Fibroblast of lung (primary cell): ENCODE measurements around the gene NPR2. TPM values are rescaled to one million over a fixed set of nuclear protein-coding genes. Genes with fewer than 3 reads are reported as not detected.

Experiments
- DNase-seq, 2 donors: peaks; one replicate each; pipeline versions ENCODE4 v3.0.0 to v3.0.0-alpha.2; 2010; ENCODE audit warnings: low read depth in 2 of 2
- H2AFZ ChIP-seq: 2 replicates; pipeline ENCODE4 v1.5.1; 2012; ENCODE audit warnings: low read length, control low read depth, inconsistent platforms
- H3K27ac ChIP-seq: 2 replicates; pipeline ENCODE4 v1.5.1; 2011; ENCODE audit warnings: low read length, control low read depth; ENCODE audit not compliant: insufficient read depth
- H3K27me3 ChIP-seq: 2 replicates; pipeline ENCODE4 v1.5.1; 2011; ENCODE audit warnings: mild to moderate bottlenecking, low read length; ENCODE audit not compliant: control insufficient read depth, insufficient read depth
- H3K36me3 ChIP-seq: 2 replicates; pipeline ENCODE4 v1.5.1; 2011; ENCODE audit warnings: low read length; ENCODE audit not compliant: control insufficient read depth, insufficient read depth
- H3K4me1 ChIP-seq: 2 replicates; pipeline ENCODE4 v1.5.1; 2011; ENCODE audit warnings: low read length; ENCODE audit not compliant: control insufficient read depth, insufficient read depth; ENCODE audit errors: extremely low read depth
- H3K4me2 ChIP-seq: 2 replicates; pipeline ENCODE4 v1.5.1; 2011; ENCODE audit warnings: low read length, control low read depth; ENCODE audit not compliant: insufficient read depth; ENCODE audit errors: extremely low read depth
- H3K4me3 ChIP-seq, 4 experiments: fragments of 200-600 bp in 1 of 4; sonication (generic) in 1 of 4; replicated peaks in 1 of 4; 2 replicates each; pipeline ENCODE4 v1.5.1; 2011 to 2016; ENCODE audit warnings: low read length in 4 of 4, low read depth in 3 of 4, mild to moderate bottlenecking in 3 of 4, control low read depth in 2 of 4, inconsistent platforms in 1 of 4, mixed read lengths in 1 of 4; ENCODE audit not compliant: insufficient read depth in 1 of 4; ENCODE audit errors: control extremely low read depth in 1 of 4
- H3K79me2 ChIP-seq: 2 replicates; pipeline ENCODE4 v1.5.1; 2012; ENCODE audit warnings: mild to moderate bottlenecking, low read length, inconsistent platforms; ENCODE audit not compliant: control insufficient read depth, insufficient read depth
- H3K9ac ChIP-seq: 2 replicates; pipeline ENCODE4 v1.5.1; 2011; ENCODE audit warnings: mild to moderate bottlenecking, low read length, control low read depth; ENCODE audit not compliant: insufficient read depth
- H3K9me3 ChIP-seq: 2 replicates; pipeline ENCODE4 v1.5.1; 2012; ENCODE audit warnings: low read depth, low read length; ENCODE audit not compliant: control insufficient read depth, insufficient read depth
- H4K20me1 ChIP-seq: 2 replicates; pipeline ENCODE4 v1.5.1; 2011; ENCODE audit warnings: low read length; ENCODE audit not compliant: control insufficient read depth, insufficient read depth; ENCODE audit errors: extremely low read depth
- CTCF ChIP-seq, 2 donors: IDR thresholded peaks in 1 of 2; conservative IDR thresholded peaks in 1 of 2; 1 replicate in 1 of 2; 2 replicates in 1 of 2; pipeline ENCODE4 v1.5.1; 2011 to 2012; ENCODE audit warnings: low read length in 2 of 2, control low read depth in 1 of 2, inconsistent platforms in 1 of 2, low read depth in 1 of 2, mild to moderate bottlenecking in 1 of 2
- EZH2 ChIP-seq: IDR thresholded peaks from 2 replicates; pipeline ENCODE4 v1.5.1; 2012; ENCODE audit warnings: low read length, control low read depth, mild to moderate bottlenecking; ENCODE audit errors: missing control alignments
- polyA plus RNA-seq, 2 donors: library from polyadenylated mRNA; depleted of rRNA in 1 of 2; stranded (reverse) in 1 of 2; unstranded in 1 of 2; fragments of >200 nt; gene quantifications; 2 replicates each; pipeline ENCODE4 v1.2.1, GENCODE V29; 2011 to 2012; ENCODE audit warnings: missing spikeins in 1 of 2
- total RNA-seq: library from RNA; depleted of rRNA; stranded (reverse); fragments of >200 nt; gene quantifications from 2 replicates; pipeline ENCODE4 v1.2.1, GENCODE V29; 2014

Gene NPR2
- total and polyA plus RNA-seq, 2 donors (not counting 1 experiment from before 2014, with no cell fraction given) = 26.3 to 47.4 TPM

GRCh38 chr9:35792826-35793225 is 1.4 kb downstream of the NPR2 start:
- no peak overlapping the region for H3K27ac ChIP-seq
- H3K79me2 ChIP-seq = peaks cover 4% of the 10 kb centered on the region
- H2AFZ ChIP-seq = no peak overlapping the region
- DNase-seq = no peak
- peaks cover 14% of the 10 kb centered on the region for H3K4me1 ChIP-seq
- H3K27me3 ChIP-seq = no peaks in the 10 kb centered on the region
- H3K9ac ChIP-seq = no peak overlapping the region
- peak overlapping the region; percentile 22 to 65 (median 42) for H3K4me3 ChIP-seq
- H3K36me3 ChIP-seq = no peaks in the 10 kb centered on the region
- TF ChIP-seq CTCF (conservative IDR thresholded peaks at IDR 0.05 in 1 of 2, IDR thresholded peaks at IDR 0.05 in 1 of 2; ENCODE audit: low read depth in 1 of 2, low read length in 2 of 2) (no peak), EZH2 (no peak)
- peak overlapping the region; percentile 86 for H3K4me2 ChIP-seq
- H3K9me3 ChIP-seq = no peaks in the 10 kb centered on the region
- no peaks in the 10 kb centered on the region for H4K20me1 ChIP-seq

GRCh38 chr9:35793461-35793860 is 2.1 kb downstream of the NPR2 start:
- no peak overlapping the region for H2AFZ ChIP-seq
- no peak overlapping the region for H3K27ac ChIP-seq
- no peaks in the 10 kb centered on the region for H3K27me3 ChIP-seq
- TF ChIP-seq CTCF (conservative IDR thresholded peaks at IDR 0.05 in 1 of 2, IDR thresholded peaks at IDR 0.05 in 1 of 2; ENCODE audit: low read depth in 1 of 2, low read length in 2 of 2) = no peak
- TF ChIP-seq EZH2 = no peak
- no peak overlapping the region for H3K9ac ChIP-seq
- DNase-seq = no peak
- H3K79me2 ChIP-seq = peaks cover 4% of the 10 kb centered on the region
- no peaks in the 10 kb centered on the region for H3K9me3 ChIP-seq
- H3K4me2 ChIP-seq = peak overlapping the region; percentile 86
- no peaks in the 10 kb centered on the region for H3K36me3 ChIP-seq
- peaks cover 14% of the 10 kb centered on the region for H3K4me1 ChIP-seq
- H4K20me1 ChIP-seq = no peaks in the 10 kb centered on the region
- peak overlapping the region; percentile 22 to 65 (median 42) for H3K4me3 ChIP-seq

GRCh38 chr9:35795695-35796094 is 4.3 kb downstream of the NPR2 start:
- Histone ChIP-seq H4K20me1 (no peaks in the 10 kb centered on the region), H3K9me3 (no peaks in the 10 kb centered on the region), H3K36me3 (peaks cover under 1% of the 10 kb centered on the region), H3K4me3 (no peak overlapping the region), H3K4me2 (no peak overlapping the region), H3K27me3 (no peaks in the 10 kb centered on the region), H3K9ac (no peak overlapping the region), H2AFZ (no peak overlapping the region), H3K27ac (no peak overlapping the region), H3K4me1 (peaks cover 10% of the 10 kb centered on the region), H3K79me2 (peaks cover 4% of the 10 kb centered on the region)
- no peak for TF ChIP-seq EZH2
- TF ChIP-seq CTCF (conservative IDR thresholded peaks at IDR 0.05 in 1 of 2, IDR thresholded peaks at IDR 0.05 in 1 of 2; ENCODE audit: low read depth in 1 of 2, low read length in 2 of 2) = no peak
- DNase-seq = peak in 1 of 2 donors; percentile 29
